GM10266 (cell line): ENCODE measurements around the gene CFD.

Experiments used
- DNase-seq: peaks from one replicate; pipeline ENCODE4 v3.0.0; 2012; ENCODE audit errors: extremely low spot score
- TF ChIP-seq, protein P1 (sequence below): IDR thresholded peaks from 2 replicates; pipeline ENCODE4 v1.5.1; 2012; ENCODE audit warnings: mild to moderate bottlenecking, low read depth; ENCODE audit not compliant: control insufficient read depth, insufficient read depth; ENCODE audit errors: missing control alignments

CFD gene

DNA sequence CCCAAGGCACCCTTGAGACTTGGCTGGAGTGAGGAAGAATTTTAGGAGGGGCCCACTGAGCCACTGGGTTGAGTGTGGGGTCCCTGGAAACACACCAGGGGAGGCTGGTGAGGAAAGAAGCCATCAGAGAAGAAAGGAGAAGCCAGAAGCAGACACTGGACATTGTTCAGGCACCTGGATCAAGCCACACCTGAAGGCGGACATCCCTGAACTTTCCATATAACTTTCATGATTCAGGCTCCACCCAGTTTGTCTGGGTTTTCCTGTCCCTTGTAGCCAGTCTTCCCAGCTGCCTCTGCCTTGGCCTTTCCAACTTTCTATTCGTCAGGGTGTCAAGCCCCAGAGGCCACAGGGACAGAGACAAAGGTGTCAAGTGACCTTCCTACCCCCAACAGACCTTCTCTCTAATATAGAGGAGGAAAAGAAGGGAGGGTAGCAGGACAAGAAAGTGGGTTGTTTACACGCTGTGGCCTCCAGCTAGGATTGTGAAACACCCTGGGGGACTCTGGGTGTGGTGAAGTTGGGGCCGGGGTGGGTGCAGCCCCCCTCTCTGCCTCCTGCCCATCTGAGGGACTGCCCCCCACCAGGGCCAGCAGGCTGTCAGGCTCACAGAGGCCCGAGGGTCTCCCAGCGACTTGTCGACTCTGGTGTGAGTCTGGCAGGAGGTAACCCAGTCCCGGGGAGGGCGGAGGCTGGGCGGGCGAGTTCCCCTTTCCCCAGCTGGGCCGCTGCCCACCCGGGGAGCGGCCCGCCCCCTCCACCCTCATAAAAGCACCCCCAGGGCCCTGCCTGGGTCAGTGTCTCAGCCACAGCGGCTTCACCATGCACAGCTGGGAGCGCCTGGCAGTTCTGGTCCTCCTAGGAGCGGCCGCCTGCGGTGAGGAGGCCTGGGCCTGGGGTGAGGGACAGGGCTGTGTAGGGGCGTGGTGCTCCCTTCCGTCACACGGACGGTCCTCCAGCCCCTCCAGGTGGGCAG is at the start of gene CFD:
CFD (plus strand) TSS at position 797 of the 976 bp plus-strand sequence; CDS start at position 823, 26 bp downstream.
- TF ChIP-seq, protein P1, sequence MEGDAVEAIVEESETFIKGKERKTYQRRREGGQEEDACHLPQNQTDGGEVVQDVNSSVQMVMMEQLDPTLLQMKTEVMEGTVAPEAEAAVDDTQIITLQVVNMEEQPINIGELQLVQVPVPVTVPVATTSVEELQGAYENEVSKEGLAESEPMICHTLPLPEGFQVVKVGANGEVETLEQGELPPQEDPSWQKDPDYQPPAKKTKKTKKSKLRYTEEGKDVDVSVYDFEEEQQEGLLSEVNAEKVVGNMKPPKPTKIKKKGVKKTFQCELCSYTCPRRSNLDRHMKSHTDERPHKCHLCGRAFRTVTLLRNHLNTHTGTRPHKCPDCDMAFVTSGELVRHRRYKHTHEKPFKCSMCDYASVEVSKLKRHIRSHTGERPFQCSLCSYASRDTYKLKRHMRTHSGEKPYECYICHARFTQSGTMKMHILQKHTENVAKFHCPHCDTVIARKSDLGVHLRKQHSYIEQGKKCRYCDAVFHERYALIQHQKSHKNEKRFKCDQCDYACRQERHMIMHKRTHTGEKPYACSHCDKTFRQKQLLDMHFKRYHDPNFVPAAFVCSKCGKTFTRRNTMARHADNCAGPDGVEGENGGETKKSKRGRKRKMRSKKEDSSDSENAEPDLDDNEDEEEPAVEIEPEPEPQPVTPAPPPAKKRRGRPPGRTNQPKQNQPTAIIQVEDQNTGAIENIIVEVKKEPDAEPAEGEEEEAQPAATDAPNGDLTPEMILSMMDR, result no peak
- DNase-seq, result no peak

DNA sequence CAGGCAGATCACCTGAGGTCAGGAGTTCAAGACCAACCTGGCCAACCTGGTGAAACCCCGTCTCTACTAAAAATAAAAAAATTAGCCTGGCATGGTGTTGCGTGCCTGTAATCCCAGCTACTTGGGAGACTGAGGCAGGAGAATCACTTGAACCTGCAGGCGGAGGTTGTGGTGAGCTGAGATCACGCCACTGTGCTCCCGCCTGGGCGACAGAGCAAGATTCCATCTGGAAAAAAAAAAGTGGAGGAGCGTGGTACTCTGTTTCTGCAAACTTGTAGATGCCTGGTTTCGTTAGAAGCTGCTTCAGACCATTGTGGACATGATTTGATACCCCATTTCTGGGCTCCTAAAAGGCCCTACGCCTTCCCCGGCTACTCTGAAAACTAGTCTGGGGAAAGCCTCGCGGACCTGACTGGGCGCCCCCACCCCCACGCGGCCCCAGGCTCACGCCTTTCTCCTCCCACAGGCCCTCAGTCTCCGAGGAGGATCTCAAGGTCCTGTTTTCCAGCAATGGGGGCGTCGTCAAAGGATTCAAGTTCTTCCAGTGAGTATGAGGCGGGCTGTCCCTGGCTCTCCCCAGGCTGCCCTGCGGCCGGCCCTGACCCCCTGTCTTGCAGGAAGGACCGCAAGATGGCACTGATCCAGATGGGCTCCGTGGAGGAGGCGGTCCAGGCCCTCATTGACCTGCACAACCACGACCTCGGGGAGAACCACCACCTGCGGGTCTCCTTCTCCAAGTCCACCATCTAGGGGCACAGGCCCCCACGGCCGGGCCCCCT is 49.2 kb upstream of the CFD start:
- DNase-seq, result no peak
- TF ChIP-seq, protein P1, result no peak

DNA sequence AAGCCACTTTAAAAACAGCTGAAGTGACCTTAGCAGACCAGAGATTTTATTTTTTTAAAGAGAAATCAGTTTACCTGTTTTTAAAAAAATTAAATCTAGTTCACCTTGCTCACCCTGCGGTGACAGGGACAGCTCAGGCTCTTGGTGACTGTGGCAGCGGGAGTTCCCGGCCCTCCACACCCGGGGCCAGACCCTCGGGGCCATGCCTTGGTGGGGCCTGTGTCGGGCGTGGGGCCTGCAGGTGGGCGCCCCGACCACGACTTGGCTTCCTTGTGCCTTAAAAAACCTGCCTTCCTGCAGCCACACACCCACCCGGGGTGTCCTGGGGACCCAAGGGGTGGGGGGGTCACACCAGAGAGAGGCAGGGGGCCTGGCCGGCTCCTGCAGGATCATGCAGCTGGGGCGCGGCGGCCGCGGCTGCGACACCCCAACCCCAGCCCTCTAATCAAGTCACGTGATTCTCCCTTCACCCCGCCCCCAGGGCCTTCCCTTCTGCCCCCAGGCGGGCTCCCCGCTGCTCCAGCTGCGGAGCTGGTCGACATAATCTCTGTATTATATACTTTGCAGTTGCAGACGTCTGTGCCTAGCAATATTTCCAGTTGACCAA is 48.5 kb upstream of the CFD start:
- peak; percentile 38 for DNase-seq
- TF ChIP-seq, protein P1, result no peak

DNA sequence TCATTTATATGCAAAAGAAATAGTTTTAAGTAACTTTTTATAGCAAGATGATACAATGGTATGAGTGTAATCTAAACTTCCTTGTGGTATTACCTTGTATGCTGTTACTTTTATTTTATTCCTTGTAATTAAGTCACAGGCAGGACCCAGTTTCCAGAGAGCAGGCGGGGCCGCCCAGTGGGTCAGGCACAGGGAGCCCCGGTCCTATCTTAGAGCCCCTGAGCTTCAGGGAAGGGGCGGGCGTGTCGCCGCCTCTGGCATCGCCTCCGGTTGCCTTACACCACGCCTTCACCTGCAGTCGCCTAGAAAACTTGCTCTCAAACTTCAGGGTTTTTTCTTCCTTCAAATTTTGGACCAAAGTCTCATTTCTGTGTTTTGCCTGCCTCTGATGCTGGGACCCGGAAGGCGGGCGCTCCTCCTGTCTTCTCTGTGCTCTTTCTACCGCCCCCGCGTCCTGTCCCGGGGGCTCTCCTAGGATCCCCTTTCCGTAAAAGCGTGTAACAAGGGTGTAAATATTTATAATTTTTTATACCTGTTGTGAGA is 47.9 kb upstream of the CFD start:
- TF ChIP-seq, protein P1, result no peak
- DNase-seq, result peak; percentile 45

DNA sequence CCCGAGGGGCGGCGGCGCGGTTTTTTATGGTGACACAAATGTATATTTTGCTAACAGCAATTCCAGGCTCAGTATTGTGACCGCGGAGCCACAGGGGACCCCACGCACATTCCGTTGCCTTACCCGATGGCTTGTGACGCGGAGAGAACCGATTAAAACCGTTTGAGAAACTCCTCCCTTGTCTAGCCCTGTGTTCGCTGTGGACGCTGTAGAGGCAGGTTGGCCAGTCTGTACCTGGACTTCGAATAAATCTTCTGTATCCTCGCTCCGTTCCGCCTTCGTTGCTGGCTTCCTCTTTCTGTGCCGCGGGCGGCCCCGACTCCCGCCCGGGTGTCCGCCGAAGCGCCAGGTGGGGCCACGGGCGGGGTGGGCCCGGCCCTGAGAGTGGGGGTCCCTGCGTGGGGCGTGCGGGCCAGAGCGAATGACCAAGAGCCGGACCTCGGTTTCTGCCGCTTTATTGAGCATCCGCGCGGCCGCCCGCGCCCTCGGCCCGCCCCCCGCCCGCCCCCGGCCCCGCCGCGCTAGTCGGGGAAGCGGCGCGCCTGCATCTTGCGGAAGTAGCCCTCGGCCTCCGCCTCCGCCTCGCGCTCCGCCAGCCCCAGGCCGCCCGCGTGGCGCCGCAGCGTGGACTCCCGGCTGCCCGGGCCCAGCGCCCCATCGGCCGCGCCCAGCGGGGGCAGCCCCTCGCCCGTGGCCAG is 47.3 kb upstream of the CFD start:
- DNase-seq, result peak; percentile 55
- TF ChIP-seq, protein P1, result no peak

DNA sequence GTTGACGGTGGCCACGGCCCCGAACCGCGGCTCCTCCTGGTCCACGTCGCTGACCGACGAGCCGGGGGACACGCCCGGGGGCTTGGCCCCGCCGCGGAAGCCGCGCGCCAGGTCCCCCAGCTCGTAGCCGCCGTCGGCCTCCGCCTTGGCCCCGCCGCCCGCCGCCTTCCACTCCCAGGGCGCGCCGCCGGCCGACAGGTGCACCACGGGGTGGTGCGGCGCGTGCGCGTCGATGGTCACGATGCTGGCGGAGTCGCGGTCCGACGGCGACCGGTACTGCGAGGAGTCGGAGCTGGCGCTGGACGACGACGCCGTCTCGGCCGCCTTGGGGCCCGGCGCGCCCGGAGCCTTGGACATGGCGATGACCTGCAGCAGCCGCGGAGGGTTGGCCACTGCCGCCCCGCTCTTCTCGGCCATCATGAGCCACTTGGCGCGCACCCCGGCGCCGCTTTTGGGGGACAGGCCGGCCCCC is 46.7 kb upstream of the CFD start:
- TF ChIP-seq, protein P1, result no peak
- peak; percentile 35 for DNase-seq
